IMR-90 (cell line): ENCODE data around the gene EDEM3. TPM values are rescaled to one million over a fixed set of nuclear protein-coding genes. Genes with fewer than 3 reads are reported as not detected.

ENCODE experiments used
- ATAC-seq: fragments of 200-7000 bp; cut with Tn5 transposase; 2 replicates; pipeline ENCODE4 v1.9.1; 2020; ENCODE audit warnings: low read depth, mild to moderate bottlenecking, moderate library complexity
- BruUV-seq: library from RNA; stranded (reverse); fragments of 400-500 nt; replicated peaks from 2 replicates; lab custom pipeline; 2021; lab: Mats Ljungman, UMichigan
- CTCF ChIA-PET: fragments of 300-600 bp; formaldehyde crosslinking; extraction: SDS; loops from one replicate; lab custom pipeline; 2021; ENCODE audit warnings: antibody characterized with exemption; lab: Yijun Ruan, JAX
- POLR2A ChIA-PET: fragments of 300-600 bp; sonication (Branson Sonifier 250); formaldehyde crosslinking; loops from one replicate; lab custom pipeline; 2022; ENCODE audit warnings: antibody characterized with exemption; ENCODE audit not compliant: unreplicated experiment; lab: Charles Lee
- DNase-seq: peaks from one replicate; pipeline ENCODE4 v3.0.0; 2013
- H2AFZ ChIP-seq: replicated peaks from 2 replicates; pipeline ENCODE3; 2013; ENCODE audit warnings: low read length, mild to moderate bottlenecking; ENCODE audit not compliant: poor library complexity
- H2AK5ac ChIP-seq: 2 replicates; pipeline ENCODE4 v1.6.1; 2013; ENCODE audit warnings: low read depth, low read length, inconsistent platforms
- H2AK9ac ChIP-seq: replicated peaks from 2 replicates; pipeline ENCODE3; 2013; ENCODE audit warnings: mild to moderate bottlenecking, low read depth, low read length, moderate library complexity; ENCODE audit not compliant: poor library complexity
- H2BK120ac ChIP-seq: 2 replicates; pipeline ENCODE4 v1.6.1; 2013; ENCODE audit warnings: low read depth, low read length, inconsistent platforms
- H2BK15ac ChIP-seq: 3 replicates; pipeline ENCODE4 v1.6.1; 2013; ENCODE audit warnings: low read depth, low read length, inconsistent platforms
- H2BK20ac ChIP-seq: 2 replicates; pipeline ENCODE4 v1.6.1; 2013; ENCODE audit warnings: low read depth, mild to moderate bottlenecking, inconsistent platforms, low read length, moderate library complexity
- H2BK5ac ChIP-seq: 2 replicates; pipeline ENCODE4 v1.6.1; 2013; ENCODE audit warnings: mild to moderate bottlenecking, low read depth, low read length, inconsistent platforms; ENCODE audit not compliant: poor library complexity, severe bottlenecking
- H3K14ac ChIP-seq: replicated peaks from 2 replicates; pipeline ENCODE4 v1.6.1; 2013; ENCODE audit warnings: low read depth, low read length, inconsistent platforms
- H3K18ac ChIP-seq: 2 replicates; pipeline ENCODE4 v1.6.1; 2013; ENCODE audit warnings: low read depth, low read length, control low read depth
- H3K23ac ChIP-seq: 2 replicates; pipeline ENCODE4 v1.6.1; 2013; ENCODE audit warnings: low read depth, low read length, inconsistent platforms
- H3K27ac ChIP-seq: 2 replicates; pipeline ENCODE4 v1.5.1; 2013; ENCODE audit warnings: mild to moderate bottlenecking, control low read depth, low read length; ENCODE audit not compliant: insufficient read depth
- H3K27me3 ChIP-seq: 2 replicates; pipeline ENCODE4 v1.6.1; 2013; ENCODE audit warnings: low read length; ENCODE audit not compliant: control insufficient read depth, insufficient read depth
- H3K36me3 ChIP-seq: 2 replicates; pipeline ENCODE4 v1.6.1; 2013; ENCODE audit warnings: low read length, mixed read lengths; ENCODE audit not compliant: control insufficient read depth, insufficient read depth
- H3K4ac ChIP-seq: 2 replicates; pipeline ENCODE4 v1.6.1; 2013; ENCODE audit warnings: low read depth, low read length, inconsistent platforms
- H3K4me1 ChIP-seq: 2 replicates; pipeline ENCODE4 v1.6.1; 2013; ENCODE audit warnings: low read length, mixed read lengths; ENCODE audit not compliant: control insufficient read depth, insufficient read depth
- H3K4me2 ChIP-seq: 2 replicates; pipeline ENCODE4 v1.6.1; 2013; ENCODE audit warnings: low read depth, mild to moderate bottlenecking, control low read depth, low read length, moderate library complexity
- H3K4me3 ChIP-seq: 2 replicates; pipeline ENCODE4 v1.5.1; 2013; ENCODE audit warnings: low read depth, mild to moderate bottlenecking, control low read depth, low read length, moderate library complexity; ENCODE audit not compliant: insufficient read depth
- H3K56ac ChIP-seq: 2 replicates; pipeline ENCODE4 v1.6.1; 2013; ENCODE audit warnings: low read length, inconsistent platforms; ENCODE audit not compliant: insufficient read depth; ENCODE audit errors: extremely low read depth
- H3K79me1 ChIP-seq, 2 experiments: 2 replicates each; pipeline ENCODE4 v1.6.1; 2013; ENCODE audit warnings: low read length in 2 of 2, inconsistent platforms in 1 of 2, low read depth in 1 of 2
- H3K9ac ChIP-seq: 2 replicates; pipeline ENCODE4 v1.6.1; 2013; ENCODE audit warnings: low read depth, low read length, control low read depth
- H3K9me1 ChIP-seq: 2 replicates; pipeline ENCODE4 v1.6.1; 2013; ENCODE audit warnings: low read length, inconsistent platforms; ENCODE audit not compliant: insufficient read depth
- H3K9me3 ChIP-seq: 2 replicates; pipeline ENCODE4 v1.6.1; 2013; ENCODE audit warnings: low read length; ENCODE audit not compliant: control insufficient read depth, insufficient read depth
- H4K20me1 ChIP-seq: 2 replicates; pipeline ENCODE4 v1.6.1; 2013; ENCODE audit warnings: low read length, inconsistent platforms; ENCODE audit not compliant: insufficient read depth
- H4K5ac ChIP-seq: 2 replicates; pipeline ENCODE4 v1.6.1; 2013; ENCODE audit warnings: mild to moderate bottlenecking, low read depth, low read length, control low read depth
- H4K8ac ChIP-seq, 2 experiments: 2 replicates each; pipeline ENCODE4 v1.6.1; 2013; ENCODE audit warnings: low read depth in 2 of 2, low read length in 2 of 2, control low read depth in 1 of 2, inconsistent platforms in 1 of 2
- H4K91ac ChIP-seq: 2 replicates; pipeline ENCODE4 v1.6.1; 2013; ENCODE audit warnings: low read depth, low read length, inconsistent platforms; ENCODE audit not compliant: insufficient read depth
- CTCF ChIP-seq: conservative IDR thresholded peaks from 2 replicates; pipeline ENCODE4 v1.5.1; 2012; ENCODE audit warnings: mild to moderate bottlenecking, low read depth, low read length, improper control_type of control experiment
- FOS ChIP-seq: fragments of 150-350 bp; IDR thresholded peaks from 2 replicates; pipeline ENCODE4 v1.6.1; 2016; ENCODE audit warnings: low read depth, low read length
- MAFK ChIP-seq: IDR thresholded peaks from 2 replicates; pipeline ENCODE4 v1.6.1; 2012; ENCODE audit warnings: low read depth, low read length, improper control_type of control experiment
- MXI1 ChIP-seq: IDR thresholded peaks from 2 replicates; pipeline ENCODE4 v1.6.1; 2012; ENCODE audit warnings: low read depth, mild to moderate bottlenecking, low read length, moderate library complexity, borderline replicate concordance
- RAD21 ChIP-seq: IDR thresholded peaks from 2 replicates; pipeline ENCODE4 v1.6.1; 2012; ENCODE audit warnings: low read length, improper control_type of control experiment
- dilution Hi-C: fragments of 300-500 bp; cut with HindIII; formaldehyde crosslinking; loops from one replicate; pipeline ENCODE4 v1.14.3; 2018; ENCODE audit warnings: low sequenced_read_pairs; ENCODE audit not compliant: unreplicated experiment
- in situ Hi-C: fragments of 300-500 bp; cut with MboI; formaldehyde crosslinking; loops from 3 replicates; pipeline ENCODE4 v1.14.3; 2019; ENCODE audit warnings: low sequenced_read_pairs, inconsistent platforms, mixed read lengths
- intact Hi-C: fragments of 100-400 bp; cut with micrococcal nuclease; formaldehyde crosslinking; loops from 2 replicates; pipeline ENCODE4 v1.10.0; 2022
- polyA plus RNA-seq, 3 experiments: library from polyadenylated mRNA; depleted of rRNA; stranded (reverse); fragments of >200 nt; gene quantifications; 2 replicates each; pipeline ENCODE4 v1.2.3, GENCODE V29; 2012; ENCODE audit warnings: low replicate concordance in 1 of 3
- total RNA-seq: library from RNA; depleted of rRNA; stranded (reverse); fragments of >200 nt; gene quantifications from 2 replicates; pipeline ENCODE4 v1.2.3, GENCODE V29; 2012

Gene EDEM3
- total and polyA plus RNA-seq, 2 of the 4 experiments (the other 2 are of a cell fraction): 17.5 to 29.9 TPM

- dilution Hi-C loops: no loop called here
These were observed 3.2 kb upstream of the EDEM3 start for GRCh38 chr1:184757891-184758290.

More at GRCh38 chr1:184757891-184758290, 3.2 kb upstream of the EDEM3 start:
- Histone ChIP-seq H2AK9ac (no peak overlapping the region), H3K36me3 (no peaks in the 10 kb centered on the region), H2BK20ac (no peak overlapping the region), H2BK120ac (no peak overlapping the region), H3K4ac (no peak overlapping the region), H3K9ac (no peak overlapping the region), H3K14ac (no peak overlapping the region), H4K5ac (no peak overlapping the region), H2BK15ac (no peak overlapping the region), H3K56ac (no peak overlapping the region), H3K4me3 (no peak overlapping the region), H4K8ac (no peak overlapping the region), H2AK5ac (no peak overlapping the region), H3K9me1 (no peaks in the 10 kb centered on the region), H4K20me1 (peaks cover 5% of the 10 kb centered on the region; the same call in 1 of the 2 replicates), H3K9me3 (no peaks in the 10 kb centered on the region), H2BK5ac (no peak overlapping the region), H4K91ac (no peak overlapping the region), H2AFZ (no peak overlapping the region), H3K79me1 (peaks cover 0 to 15% of the 10 kb centered on the region in 2 experiments; a peak in 2 of 4 replicates), H3K27me3 (no peaks in the 10 kb centered on the region), H3K4me2 (no peak overlapping the region), H3K23ac (no peak overlapping the region), H3K4me1 (no peaks in the 10 kb centered on the region), H3K18ac (no peak overlapping the region), H3K27ac (no peak overlapping the region)
- TF ChIP-seq FOS: no peak
- no peak for TF ChIP-seq MXI1
- TF ChIP-seq CTCF: no peak
- no peak for TF ChIP-seq RAD21
- TF ChIP-seq MAFK: no peak
- ATAC-seq: no peak
- in situ Hi-C loops: no loop called here
- intact Hi-C loops: loop anchor here (5.0 kb wide), 1 partner anchor 34 kb away; no protein-coding TSS in a partner anchor
- BruUV-seq: no TSS peak
- ChIA-PET CTCF (interaction anchor here (0.6 kb wide), 1 partner anchor 431 kb away, joined by 3 read pairs; no protein-coding TSS in a partner anchor), POLR2A (no interaction called here)
- DNase-seq: no peak
